PC-9 (cell line): ENCODE data around the gene GIPC2.

ENCODE experiments used
- EZH2 ChIP-seq: fragments of 200-600 bp; sonication (generic); IDR thresholded peaks from 2 replicates; pipeline ENCODE4 v1.8.0; 2017; ENCODE audit warnings: antibody characterized with exemption, low read depth
- TF ChIP-seq, protein P1 (sequence below): fragments of 200-600 bp; sonication (generic); conservative IDR thresholded peaks from 2 replicates; pipeline ENCODE4 v1.6.1; 2017; ENCODE audit warnings: mixed run types, antibody characterized with exemption, mild to moderate bottlenecking, moderate library complexity

DNA sequence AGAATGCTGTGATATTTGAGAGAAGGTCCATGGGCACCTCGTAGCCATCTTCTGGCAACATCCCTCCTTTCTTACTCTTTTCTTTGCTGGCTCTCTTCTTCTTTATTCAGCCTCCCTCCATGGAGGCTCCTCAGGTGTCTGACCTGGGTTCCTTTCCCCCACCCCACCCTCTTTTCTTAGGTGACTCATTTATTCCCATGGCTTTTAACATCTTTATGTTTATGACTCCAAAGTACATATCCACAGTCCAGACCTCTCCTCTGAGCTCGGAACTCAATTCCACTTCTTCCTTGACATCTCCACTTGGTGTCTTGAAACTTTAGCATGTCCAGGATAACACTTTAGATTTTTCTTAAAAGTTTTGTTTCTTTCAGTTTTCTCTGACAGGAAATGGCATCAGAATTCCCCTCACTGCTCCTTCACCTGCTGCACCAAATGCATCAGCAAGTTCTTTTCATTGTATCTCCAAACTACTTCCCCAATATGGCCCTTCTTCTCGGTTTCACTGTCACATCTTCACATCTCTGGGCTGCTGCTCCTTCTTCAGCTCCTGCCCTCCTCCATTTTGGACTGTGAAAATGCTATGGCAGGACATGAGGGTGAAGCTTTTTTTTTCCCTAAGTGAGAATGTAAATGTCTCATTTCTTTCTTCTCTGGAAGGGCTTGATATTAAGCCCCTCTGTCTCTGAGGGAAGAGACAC lies 95.9 kb downstream of the GIPC2 start:
- TF ChIP-seq, protein P1, sequence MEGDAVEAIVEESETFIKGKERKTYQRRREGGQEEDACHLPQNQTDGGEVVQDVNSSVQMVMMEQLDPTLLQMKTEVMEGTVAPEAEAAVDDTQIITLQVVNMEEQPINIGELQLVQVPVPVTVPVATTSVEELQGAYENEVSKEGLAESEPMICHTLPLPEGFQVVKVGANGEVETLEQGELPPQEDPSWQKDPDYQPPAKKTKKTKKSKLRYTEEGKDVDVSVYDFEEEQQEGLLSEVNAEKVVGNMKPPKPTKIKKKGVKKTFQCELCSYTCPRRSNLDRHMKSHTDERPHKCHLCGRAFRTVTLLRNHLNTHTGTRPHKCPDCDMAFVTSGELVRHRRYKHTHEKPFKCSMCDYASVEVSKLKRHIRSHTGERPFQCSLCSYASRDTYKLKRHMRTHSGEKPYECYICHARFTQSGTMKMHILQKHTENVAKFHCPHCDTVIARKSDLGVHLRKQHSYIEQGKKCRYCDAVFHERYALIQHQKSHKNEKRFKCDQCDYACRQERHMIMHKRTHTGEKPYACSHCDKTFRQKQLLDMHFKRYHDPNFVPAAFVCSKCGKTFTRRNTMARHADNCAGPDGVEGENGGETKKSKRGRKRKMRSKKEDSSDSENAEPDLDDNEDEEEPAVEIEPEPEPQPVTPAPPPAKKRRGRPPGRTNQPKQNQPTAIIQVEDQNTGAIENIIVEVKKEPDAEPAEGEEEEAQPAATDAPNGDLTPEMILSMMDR: no peak
- no peak for TF ChIP-seq EZH2
